Activated CD8-positive, alpha-beta memory T cell treated with anti-CD3 and anti-CD28 coated beads, Interleukin-2, amount 50 U/mL, for 4 hours (primary cell): ENCODE results near the gene CALU.

ENCODE experiments used
- DNase-seq: peaks from one replicate; pipeline ENCODE4 v3.0.0-alpha.2; 2020

CALU gene

DNA sequence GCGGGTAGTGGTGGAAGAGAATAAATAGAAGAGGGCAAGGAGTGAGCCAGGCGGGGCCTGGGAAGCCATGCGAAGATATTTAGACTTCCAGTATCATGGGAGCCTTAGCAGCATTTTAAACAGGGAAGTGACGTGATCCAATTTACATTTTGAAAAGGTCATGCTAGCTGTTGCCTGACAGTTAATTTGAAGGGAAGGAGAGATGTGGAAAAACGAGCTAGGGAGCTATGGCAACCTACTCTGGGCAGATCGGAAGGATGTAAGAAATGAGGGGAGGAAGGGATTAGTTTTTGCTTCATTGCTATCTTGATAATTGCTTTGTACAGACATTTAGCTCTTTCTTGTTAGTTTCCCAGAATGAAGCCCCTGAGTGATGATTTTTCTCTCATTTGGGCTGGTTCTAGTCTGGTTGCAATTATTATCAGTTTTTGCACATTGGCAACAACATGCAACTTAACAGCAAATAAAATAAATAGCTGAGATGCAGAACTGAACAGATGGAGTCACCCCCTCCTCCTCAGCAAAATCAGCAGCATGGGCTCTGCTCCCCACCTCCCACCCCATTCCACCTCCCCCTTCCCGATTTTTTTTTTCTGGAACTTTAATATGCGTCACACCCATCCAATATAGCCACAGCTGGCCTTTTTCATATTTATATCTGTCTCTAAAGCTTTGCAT, 13.0 kb upstream of the CALU start:
- no peak for DNase-seq

DNA sequence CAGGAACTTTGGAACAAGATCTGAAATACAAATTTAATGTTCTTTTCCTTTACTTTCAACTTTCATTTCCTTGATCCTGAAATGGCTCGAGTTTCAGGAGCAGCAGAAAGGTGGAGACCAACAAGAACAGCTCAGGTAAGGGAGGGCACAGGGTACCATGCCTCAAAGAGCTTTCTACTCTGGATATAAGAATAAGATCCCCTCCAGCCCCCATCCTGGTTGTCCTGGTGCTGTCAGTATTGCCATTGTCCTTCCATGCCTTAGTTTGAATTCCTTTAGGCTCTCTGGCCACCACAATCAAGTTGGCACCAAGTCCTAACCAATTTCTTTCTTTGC, 12.5 kb upstream of the CALU start:
- no peak for DNase-seq

DNA sequence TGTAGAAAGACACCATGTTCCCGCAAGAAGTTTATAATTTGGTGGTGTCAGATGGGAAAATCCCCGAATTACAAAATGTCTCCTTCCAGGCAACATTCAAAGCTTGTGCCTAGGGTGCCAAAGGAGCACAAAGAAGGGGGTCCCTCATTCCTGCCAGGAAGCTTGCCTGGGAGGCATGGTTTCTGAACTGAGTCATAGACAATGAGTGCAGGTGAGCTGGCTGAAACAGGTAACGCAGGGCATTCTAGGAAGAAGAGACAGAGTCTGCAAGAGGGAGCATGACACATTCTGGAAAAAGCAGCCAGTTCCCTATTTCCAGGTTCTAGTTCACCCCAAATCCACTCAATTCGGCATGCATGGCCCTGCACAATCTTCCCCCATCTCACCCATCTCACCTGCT, 11.9 kb upstream of the CALU start:
- DNase-seq: no peak

DNA sequence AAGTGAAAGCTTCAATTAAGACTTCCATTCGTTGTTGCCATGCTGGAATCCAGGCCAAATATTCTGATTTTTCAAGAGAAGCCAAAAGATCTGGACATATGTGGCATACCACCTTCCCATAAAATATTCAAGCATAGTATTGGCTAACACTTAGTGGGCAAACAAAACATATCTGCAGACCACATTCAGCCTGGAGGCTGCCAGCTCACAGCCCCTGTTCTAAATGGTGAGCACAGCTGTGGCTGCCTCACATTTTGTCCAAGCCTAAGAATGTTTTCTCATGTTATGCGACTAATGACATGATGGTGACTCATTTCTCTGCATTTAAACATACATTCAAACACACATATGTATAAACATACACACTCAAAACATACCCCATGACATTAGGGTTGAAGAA, 10.6 kb upstream of the CALU start:
- DNase-seq: no peak

DNA sequence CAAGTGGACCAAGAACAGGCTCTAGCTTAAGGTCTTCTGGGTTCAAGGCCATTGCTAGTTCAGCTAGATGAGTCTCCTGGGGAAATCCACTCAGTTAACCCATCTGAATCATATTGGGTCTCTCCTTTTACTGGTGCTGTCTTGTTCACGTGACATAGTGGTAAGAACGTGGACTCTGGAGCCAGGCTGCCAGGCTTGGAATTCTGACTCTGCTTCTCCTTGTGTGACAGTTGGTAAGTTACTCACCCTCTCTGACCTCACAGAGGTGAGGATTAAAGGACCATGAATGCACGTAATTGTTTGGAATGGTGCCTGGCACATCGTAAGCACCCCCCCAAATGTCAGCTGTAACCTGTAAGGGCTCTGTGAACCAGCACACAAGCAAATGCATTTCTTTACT, 9.7 kb upstream of the CALU start:
- DNase-seq: no peak

DNA sequence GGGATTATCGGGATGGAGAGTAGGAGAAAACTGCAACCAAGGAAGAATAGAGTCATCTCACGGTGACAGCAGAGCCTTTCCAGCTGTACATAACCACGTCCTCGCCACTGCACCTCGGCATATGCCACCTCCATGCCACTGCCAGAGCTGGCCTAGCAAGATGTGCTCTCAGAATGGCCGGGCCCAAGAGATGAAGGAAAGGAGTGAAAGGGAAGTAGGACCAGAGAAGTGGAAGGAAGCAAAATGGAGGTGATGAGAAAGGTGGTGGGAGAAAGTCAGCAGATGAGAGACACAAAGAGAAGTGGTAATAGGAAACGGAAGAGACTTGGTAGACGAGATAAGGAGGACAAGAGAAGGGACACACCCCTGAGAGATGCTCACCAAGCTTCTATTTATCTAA, 8.0 kb upstream of the CALU start:
- no peak for DNase-seq

DNA sequence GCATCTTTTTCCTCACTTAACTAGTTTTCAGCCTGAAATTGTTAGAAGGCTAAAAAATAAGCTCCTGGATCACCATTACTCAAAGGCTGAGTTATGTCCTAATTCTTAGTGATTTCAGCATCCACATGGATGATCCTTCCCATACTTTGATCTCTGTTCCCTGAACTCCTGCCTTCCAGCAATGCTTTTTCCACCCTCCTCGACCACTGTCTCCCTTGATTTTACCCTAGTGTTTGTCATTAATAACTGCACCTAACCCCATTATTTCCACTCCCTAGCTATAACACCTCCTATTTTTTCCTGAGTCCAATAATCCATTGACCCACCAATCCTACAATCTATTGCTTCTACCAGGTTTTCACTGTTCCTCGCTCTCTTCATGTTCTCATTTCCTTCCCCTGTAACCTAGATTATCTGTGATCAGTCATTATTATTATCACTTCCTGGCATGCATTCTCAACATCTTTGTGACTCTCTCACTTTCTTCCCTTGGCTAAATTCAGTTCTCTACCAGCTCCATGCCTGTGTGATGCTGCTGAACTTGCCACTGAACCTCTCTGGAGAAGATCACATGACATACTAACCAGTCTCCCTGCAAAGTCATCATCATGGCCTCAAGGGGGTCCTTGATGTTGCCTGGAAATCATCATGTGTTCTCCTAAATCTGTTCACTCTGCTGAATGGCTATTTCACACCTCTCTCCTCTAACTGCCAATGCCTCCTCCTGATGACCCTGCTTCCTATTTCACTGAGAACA, 6.5 kb upstream of the CALU start:
- no peak for DNase-seq

DNA sequence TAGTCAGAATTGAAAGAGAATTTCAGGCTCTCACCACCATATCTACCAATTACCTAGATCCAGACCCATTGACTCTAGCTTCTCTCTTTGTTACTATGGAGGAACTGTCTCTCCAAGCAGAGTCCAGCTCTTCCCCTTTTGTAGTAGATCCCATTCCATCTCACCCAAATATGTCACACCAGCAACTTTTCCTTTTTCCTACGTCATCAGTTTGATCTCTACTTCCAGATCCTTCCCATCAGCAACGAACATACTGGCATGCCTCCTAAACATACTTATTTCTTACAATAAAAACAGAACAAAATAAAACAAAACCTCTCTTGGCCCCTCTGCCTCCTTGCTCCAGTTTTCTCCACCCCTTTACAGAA, 5.9 kb upstream of the CALU start:
- DNase-seq: no peak

DNA sequence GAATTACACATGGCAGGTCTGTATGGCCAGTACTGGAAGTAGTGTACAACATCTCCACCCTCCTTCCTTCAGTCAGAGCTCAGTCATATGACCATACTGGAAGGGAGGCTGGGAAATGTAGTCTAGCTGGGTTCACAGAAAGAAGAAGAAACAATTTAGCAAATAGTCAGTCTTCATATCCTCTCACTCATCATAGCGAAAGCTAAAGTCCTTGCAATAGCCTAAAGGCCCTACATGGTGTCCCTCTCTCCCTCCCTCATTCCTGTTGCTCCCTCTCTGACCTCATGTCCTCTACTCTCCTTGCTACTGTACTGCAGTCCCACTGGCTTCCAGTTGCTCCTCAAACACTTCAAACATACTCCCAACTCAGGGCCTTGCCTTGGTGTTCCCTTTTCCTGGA, 4.3 kb upstream of the CALU start:
- no peak for DNase-seq

DNA sequence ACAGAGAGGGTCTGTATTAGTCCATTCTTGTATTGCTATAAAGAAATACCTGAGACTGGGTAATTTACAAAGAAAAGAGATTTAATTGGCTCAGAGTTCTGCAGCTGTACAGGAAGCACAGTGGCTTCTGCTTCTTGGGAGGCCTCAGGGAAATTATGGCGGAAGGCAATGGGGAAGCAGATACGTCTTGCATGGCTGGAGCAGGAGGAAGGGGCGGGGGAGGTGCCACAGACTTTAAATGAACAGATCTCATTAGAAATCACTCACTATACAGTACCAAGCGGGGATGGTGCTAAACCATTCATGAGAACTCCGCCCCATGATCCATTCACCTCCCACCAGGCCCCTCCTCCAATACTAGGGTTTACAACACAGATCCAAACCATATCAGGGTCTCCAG, 3.7 kb upstream of the CALU start:
- no peak for DNase-seq

DNA sequence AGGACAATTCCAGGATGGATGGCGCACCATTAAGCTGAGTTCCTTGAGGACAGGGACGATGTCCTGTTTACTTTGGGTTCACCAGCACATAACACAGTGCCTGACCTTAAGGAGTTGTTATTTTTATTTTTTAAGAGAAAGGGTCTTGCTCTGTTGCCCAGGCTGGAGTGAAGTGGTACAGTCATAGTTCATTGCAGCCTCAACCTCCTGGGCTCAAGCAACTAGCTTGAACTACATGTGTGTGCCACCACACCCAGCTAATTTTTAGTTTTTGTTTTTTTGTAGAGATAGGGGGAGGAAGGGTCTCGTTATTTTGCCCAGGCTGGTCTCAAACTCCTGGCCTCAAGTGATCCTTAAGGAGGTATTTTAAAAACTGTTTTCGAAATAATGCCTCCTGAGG, 1.7 kb upstream of the CALU start:
- DNase-seq: no peak

DNA sequence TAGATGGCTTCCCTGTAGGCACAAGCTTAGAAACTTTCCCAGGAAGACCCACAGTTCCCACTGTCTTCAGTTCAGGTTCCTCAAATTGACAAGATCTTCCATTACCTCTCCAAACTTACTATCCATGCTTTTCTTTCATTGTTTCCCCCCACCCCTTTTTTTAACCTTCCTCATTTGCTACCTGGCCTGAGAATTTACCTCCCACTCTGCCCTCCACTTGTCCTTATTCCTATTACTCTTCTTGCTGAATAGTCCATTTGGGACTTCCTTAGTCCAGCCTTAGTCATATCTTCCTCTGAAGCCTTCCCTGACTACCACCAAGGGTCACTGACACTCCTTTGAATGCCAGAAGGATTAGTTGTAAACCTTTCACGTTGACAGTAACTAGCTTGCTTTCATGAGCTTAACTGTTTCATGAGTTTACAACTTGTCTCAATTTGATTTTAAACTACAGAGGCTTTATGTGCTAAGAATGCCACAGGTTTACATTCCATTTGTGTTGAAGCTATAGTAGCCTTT, 1.2 kb upstream of the CALU start:
- no peak for DNase-seq

DNA sequence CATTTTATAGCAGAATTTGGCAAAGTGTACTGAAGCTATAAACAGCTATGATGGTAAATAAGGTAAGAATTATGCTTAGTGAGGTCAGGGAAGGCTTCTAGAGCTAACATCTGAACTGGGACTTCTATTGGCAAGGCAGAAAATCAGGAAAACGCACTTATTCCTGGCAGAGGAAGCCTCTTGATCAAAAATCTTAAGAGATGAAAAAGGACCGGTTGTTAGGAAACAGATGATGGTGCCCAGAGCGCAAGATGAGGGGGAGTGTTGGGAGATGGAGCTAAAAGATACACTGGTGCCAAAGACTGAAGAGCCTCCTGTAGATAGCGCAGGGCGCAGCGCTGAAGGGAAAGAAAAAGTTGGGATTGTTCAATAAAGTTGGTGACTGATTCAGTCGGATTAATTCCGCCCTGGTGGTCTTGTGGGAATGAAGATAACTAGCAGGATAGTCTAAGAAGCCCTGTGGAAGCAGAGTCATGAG, 550 bp upstream of the CALU start:
- peak; percentile 14 for DNase-seq

DNA sequence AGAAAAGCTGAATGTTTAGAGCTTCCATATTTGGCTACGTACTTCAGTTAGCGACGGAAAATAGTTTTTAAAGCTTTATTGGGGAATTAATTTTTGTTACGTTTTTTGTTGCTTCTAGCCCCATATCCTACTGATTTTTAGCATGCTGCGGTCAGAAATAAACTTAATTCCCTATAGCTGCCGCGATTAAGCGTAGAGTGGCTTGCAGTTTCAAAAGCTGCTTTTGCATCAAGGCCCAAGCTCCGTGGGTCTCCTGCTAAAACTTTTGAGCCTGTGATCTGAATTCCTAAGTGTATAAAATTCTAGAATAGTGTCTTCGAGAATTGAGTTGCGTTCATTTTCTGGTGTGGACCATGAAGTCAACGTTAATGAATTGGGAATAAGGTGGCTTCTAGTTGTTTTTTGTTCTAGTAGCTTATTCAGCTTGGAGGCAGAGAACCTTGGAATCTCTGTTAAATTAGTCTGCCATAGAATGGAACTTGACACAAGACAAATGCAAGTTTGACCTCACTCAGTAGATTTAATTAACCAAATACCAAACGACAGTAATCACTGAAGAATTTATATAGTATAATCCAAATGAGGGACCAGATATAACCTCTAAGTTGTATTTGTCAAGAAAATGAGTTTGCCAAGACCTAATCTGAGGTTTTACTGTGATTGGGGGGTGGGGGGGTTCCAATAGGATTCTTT, 977 bp downstream of the CALU start:
- DNase-seq: no peak

DNA sequence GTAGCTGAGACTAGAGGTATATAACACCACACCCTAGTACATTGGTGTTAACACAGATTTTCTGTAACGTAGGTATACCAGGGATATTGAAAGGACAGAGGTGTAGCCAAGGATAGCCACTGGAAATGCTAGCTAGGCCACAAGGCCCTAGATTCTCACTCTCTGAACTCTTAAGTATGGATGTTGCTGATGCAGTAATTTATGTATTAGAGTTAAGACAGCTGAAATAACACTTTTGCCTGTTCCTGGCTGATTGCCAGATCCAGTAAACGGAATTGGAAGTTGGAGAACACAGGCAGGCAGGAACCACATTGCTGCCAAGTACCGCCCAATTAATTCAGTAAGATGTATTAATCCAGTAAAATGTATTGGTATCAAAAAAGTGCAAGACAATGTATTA, 1.8 kb downstream of the CALU start:
- DNase-seq: no peak

DNA sequence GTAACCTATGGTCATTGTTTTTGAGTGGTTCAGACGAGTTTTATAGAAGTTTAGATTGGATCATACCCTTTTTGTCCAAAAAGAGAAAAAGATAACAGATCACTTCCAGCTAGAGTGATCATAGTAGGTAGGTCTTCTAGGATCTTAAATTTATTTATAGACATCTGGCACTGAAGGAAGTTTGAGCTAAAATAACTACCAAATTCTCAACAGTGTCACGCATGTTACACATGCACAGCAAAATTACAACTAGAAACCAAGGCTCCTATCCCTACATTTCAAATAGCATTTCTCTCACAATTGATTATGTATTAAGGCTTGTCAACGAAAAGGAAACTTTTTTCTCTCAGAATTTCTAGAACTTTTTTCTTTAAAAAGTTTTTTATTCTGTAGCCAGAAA, 2.3 kb downstream of the CALU start:
- DNase-seq: no peak

DNA sequence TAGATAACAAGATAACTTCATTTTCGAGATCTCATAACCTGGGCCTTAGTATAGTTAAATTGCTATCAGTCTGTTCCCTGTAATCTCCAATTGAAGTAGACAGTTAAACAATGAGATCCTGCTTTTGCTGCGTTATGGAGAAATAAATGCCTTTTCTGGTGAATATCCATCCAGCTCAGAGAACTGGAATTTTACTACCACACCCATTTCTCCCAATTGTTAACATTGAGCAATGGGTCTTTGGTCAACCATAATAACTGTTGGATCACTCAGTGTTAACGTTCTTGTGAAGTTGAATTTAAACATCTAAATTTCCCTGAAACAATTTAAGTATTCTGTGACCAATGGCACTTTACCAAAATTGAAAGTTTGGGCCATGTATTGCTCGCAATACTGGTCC, 3.0 kb downstream of the CALU start:
- DNase-seq: no peak

DNA sequence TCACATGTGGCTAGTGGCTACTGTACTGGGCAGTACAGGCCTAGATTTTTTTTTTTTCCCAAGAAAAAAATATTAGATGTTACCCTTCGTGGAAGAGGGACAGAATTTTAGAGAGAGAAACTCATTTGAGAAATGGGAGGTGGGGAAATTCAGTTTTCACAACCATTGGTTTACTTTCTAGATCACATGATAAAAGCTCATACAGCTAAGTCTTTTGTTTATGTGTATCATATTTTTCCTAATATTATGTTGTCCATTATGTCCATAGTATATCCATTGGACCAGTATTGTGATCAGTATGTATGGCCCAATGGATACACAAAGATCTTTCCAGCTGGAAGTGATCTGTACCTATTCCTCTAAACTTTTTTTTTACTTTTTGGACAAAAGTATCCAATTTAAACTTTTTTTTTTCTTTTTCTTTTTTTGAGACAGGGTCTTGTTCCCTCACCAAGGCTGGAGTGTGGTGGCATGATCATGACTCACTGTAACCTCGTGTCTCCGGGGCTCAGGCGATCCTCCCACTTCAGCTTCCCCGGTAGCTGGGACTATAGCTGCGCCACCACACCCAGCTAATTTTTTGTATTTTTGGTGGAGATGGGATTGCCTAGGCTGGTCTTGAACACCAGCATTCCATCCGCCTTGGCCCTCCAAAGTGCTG, 4.1 kb downstream of the CALU start:
- no peak for DNase-seq

DNA sequence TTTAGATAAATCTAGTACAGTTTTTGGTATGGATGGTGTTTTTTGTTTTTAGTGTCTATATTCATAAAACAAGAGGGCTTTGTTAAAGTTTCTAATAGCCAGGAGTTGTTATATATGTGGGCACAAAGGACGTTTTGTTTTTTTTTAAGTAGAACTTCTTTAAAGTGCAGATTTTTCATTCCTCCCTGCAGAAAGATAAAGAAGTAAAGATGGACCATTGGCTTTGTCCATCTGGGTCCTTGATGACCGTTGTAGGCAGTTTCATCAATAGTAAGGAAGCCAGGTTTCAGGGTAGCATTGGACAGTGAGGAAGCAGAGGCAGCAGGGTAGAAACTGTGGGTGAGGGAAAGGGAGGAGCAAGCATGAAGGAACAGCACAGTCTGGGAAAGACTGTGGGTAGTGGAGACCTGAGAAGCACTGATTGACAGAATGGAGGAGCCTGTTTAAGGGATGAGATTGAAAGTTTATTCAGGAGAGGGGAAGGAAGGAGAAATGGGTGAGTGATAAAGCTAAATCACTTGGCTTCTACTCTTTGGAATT, 5.3 kb downstream of the CALU start:
- DNase-seq: no peak

DNA sequence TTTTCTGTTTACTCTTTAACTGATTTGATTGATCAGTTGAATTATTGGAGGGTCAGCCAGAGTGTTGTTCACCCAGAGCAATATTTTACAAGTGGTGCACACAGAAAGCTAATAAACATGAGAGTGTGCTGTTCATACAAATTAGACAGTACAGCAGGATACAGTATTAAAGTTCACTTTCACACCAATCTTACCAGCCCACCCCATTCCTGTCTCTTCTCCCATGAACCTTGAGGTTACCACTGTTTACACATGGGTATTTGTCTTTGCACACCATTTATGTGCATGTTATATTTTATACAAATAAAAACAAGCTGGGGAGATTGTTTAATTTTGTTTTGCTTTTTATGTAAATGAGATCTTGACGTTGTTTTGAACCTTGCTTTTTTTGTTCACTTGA, 6.5 kb downstream of the CALU start:
- DNase-seq: no peak

DNA sequence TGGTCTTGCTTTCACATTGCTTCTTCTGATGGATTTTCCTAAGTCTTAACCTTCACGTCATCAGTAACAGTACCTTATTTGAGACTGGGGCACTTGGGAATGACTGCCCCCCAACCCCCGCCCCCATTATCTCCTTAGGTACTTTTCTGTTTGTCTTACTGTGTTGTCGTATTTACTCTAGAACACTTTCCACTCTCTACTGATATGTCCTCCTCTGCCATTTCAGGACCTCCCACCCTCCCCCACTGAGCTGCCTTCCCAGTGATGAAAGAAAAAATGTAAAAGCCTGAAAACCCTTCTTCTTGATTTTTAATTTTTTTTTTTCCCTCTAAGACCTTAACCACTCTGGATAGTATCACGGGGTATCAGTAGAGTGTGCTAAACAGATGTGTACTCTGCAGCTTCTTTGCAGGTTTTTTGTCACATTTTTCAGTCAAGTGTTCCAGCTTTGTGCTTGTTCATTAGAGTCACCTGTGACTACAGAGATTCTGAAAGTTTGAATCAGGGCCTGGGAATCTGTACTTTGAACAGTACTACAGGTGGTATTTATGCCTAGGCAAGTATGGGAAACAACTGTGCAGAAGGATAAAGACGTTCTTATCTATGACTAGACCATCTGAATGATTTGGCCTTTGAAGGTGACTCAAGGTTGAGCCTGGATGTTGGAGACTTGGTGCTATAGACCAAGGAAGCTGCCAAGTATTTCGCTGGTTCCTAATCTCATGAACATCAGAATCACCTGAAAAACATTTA, 8.3 kb downstream of the CALU start:
- DNase-seq: no peak

DNA sequence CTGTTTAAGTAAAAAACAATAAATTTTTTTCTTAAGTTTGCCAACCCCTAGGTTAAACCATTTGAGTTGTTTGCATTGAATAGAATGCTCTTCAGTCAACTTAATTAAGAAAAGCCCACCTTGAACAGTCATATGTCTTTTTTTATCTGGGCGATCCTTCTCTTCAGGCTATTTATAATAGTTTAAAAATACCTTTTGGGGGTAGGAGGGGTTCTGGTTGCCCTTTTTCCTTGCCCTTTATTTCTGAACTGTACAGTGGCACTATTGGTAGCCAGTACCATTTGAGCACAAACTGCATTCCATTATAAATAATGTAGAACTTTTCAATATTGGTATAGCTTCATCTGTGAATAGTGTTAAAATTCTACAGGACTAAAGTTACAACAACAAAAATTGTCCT, 13.1 kb downstream of the CALU start:
- no peak for DNase-seq
